Loucy (cell line): ENCODE data around the gene STOM.

Source experiments
- EZH2phosphoT487 ChIP-seq: fragments of 200-600 bp; IDR thresholded peaks from 2 replicates; pipeline ENCODE4 v1.6.1; 2018; ENCODE audit warnings: antibody characterized with exemption, mild to moderate bottlenecking, moderate library complexity, borderline replicate concordance
- TF ChIP-seq, protein P1 (sequence below): fragments of 200-600 bp; sonication (generic); conservative IDR thresholded peaks from 2 replicates; pipeline ENCODE4 v1.5.1; 2014; ENCODE audit warnings: mild to moderate bottlenecking, antibody characterized with exemption, low read length

DNA sequence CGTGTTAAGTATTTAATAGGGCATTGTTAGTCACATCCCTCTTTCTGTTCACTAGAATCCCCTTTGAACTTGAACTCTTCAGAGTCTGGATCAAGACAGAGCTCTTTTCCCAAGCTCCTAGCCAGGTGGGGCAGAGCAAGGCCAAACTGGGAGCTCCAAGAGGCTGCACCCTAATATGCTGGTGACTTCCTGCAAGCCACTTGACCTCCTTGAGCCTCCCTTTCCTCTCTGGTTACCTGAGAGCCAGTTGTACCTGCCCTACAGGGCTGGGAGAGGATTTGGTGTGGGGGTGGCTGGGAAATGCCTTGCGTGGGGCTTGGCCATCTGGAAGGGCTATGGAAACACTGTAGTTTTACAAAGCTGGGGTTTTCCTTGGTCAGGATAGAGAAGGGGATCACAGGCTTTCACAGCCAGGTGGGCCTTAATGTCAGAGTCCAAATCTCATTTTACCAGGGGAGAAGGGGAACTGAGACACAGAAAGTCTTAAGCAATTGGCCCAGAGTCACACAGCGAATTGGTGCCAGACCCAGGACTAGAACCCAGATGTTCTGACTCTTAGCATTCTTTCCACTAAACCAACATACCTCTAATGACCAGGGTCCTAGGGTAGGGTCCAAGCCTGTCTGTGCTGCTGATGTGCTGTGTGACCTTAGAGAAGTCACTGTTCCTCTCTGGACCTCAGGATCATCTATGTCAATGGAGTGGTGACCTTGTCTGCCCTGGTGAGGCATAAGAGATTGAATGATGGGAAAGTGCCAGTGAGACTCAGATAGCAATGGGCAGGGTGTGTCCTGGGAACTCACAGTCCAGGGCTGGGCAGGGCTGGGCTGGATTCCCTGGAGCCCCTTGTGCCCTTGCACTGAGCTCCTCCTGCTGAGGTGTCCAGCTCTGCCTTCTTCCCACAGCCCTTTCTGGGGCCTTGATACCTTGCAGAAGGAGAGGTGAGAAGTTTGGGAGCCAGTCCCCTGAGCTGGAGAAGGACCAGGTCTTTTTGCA, 66.3 kb downstream of the STOM start:
- TF ChIP-seq, protein P1, sequence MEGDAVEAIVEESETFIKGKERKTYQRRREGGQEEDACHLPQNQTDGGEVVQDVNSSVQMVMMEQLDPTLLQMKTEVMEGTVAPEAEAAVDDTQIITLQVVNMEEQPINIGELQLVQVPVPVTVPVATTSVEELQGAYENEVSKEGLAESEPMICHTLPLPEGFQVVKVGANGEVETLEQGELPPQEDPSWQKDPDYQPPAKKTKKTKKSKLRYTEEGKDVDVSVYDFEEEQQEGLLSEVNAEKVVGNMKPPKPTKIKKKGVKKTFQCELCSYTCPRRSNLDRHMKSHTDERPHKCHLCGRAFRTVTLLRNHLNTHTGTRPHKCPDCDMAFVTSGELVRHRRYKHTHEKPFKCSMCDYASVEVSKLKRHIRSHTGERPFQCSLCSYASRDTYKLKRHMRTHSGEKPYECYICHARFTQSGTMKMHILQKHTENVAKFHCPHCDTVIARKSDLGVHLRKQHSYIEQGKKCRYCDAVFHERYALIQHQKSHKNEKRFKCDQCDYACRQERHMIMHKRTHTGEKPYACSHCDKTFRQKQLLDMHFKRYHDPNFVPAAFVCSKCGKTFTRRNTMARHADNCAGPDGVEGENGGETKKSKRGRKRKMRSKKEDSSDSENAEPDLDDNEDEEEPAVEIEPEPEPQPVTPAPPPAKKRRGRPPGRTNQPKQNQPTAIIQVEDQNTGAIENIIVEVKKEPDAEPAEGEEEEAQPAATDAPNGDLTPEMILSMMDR = no peak
- no peak for TF ChIP-seq EZH2phosphoT487
